HG03135 (cell line): Measurements from ENCODE around the gene ASTL.
"Not testable (repeated sequence)": the region's sequence is repeated elsewhere in the genome, so short reads cannot be mapped to it uniquely, and the experiment has no call there.

Source experiments
- ATAC-seq: cut with Tn5 transposase; IDR thresholded peaks from one replicate; pipeline ENCODE4 v1.9.1; 2021; ENCODE audit warnings: mild to moderate bottlenecking, moderate library complexity; ENCODE audit not compliant: unreplicated experiment

The ASTL gene

DNA sequence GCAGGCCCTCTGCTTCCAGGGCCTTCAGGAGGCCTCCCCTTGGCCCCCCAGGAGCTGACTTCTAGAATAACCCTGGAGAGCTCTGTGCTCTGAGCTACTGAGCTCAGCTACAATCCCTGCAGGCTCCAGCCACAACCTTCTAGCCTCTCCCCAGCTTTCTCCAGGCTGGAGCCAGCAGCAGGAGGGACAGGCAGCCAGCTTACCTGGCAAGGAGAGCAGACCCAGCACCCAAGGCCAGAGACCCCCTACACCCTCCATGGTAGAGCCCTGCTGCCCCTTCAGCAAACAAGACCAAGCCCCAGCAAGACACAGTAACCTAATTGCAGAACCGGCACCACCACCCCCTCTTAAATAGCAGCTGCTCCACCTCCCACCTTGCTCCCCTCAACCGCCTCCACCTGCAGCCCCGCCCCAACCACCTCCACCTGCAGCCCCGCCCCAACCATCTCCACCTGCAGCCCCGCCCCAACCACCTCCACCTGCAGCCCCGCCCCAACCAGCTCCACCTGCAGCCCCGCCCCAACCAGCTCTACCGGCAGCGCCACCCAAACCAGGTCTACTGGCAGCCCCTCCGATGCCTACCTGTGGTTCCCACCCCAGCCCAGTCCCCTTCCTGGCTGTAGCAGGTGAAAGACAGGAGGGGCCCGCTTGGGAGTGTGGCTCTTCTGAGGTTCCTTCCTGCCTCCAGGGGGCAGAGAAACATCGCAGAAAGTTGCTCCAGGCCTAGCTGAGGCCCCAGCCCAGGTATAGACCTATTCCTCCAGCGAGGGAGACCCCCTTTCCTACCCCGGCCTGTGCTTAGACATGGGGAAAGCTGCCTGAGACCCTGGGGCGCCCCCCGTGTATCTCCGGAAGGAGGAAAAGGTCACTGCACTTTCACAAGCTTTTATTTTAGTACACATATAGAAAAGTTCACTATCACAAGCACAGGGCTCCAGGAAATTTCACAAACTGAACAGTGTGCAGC, at the start of gene ASTL:
Gene ASTL (minus strand): TSS at position 324 of the 967 bp plus-strand sequence. CDS start 66 bp downstream, at position 258.
- no peak for ATAC-seq

- ATAC-seq = no peak
These were observed 48.3 kb upstream of the ASTL start for GRCh38 chr2:96186562-96186961.

DNA sequence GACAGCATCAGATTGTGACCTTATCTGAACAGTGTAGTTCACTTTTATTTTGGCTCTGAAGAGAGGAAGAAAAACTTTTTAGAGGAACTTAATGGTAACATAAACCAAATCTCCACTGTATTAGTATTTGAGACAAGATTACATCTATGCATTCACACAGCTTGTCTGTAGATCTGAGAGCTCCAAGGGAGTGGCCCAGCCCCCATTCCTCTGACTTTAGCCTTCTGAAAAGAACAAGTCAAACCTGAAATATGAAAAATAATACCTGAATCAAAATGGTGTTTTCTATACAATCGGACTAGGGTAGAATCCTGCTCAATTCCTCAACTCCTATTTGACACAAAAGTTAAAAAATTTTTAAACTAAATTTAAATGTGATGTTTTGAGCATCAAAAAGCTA, 47.2 kb upstream of the ASTL start:
- no peak for ATAC-seq

- no peak for ATAC-seq
These were observed 46.7 kb upstream of the ASTL start for GRCh38 chr2:96184989-96185388.

DNA sequence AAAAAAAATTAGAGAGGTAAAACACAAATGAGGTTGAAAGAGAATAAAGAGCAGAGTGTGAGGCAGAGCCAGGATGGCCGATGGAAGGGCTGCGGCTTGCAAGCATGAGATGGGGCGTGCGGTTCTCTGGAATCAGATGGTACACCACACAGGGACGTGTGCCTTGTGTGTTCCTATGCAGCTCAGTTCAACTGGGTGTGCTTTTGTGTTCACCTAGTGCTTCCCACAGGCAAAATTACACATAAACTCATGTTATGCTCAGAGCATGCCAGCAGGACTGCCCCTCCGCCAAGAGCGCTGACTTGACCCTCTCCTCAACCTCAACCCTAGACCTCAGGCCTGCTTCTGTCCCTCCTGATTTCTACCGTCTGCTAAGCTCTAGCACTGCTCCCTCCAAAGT, 45.9 kb upstream of the ASTL start:
- ATAC-seq = no peak

DNA sequence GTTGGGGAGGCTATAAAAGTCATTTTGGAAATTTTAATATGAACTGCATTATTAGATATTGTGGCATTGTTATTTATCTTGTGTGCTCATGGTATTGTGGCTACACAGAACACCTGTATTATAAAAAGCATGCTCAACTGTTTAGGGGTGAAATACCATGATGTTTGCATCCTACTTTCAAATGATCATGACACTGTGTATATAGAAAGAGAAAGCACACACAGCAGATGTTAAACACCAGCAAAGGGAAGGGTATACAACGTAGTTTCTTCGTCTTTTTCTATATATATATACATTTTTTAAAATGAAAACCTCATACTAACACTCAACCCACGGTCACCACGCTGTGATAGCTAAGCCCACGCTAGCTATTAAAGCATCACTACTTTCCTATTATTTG, 43.2 kb upstream of the ASTL start:
- no peak for ATAC-seq

GRCh38 chr2:96180521-96180920, 42.2 kb upstream of the ASTL start:
- ATAC-seq = no peak

DNA sequence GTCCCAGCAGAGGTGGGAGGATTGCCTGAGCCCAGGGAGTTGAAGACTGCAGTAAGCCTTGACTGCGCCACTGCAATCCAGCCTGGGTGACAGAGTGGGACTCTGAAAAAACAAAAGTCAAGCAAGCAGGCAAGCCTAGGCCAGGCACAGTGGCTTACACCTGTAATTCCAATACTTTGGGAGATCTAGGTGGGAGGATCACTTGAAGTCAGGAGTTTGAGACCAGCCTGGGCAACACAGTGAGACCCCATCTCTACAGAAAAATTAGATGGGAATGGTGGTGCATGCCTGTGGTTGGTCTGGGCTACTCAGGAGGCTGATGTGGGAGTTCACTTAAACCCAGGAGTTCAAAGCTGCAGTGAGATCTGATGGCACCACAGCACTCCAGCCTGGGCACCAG, 41.7 kb upstream of the ASTL start:
- no peak for ATAC-seq

GRCh38 chr2:96176661-96177060, 38.4 kb upstream of the ASTL start:
- no peak for ATAC-seq

- no peak for ATAC-seq
These were observed 37.6 kb upstream of the ASTL start for GRCh38 chr2:96175951-96176350.

DNA sequence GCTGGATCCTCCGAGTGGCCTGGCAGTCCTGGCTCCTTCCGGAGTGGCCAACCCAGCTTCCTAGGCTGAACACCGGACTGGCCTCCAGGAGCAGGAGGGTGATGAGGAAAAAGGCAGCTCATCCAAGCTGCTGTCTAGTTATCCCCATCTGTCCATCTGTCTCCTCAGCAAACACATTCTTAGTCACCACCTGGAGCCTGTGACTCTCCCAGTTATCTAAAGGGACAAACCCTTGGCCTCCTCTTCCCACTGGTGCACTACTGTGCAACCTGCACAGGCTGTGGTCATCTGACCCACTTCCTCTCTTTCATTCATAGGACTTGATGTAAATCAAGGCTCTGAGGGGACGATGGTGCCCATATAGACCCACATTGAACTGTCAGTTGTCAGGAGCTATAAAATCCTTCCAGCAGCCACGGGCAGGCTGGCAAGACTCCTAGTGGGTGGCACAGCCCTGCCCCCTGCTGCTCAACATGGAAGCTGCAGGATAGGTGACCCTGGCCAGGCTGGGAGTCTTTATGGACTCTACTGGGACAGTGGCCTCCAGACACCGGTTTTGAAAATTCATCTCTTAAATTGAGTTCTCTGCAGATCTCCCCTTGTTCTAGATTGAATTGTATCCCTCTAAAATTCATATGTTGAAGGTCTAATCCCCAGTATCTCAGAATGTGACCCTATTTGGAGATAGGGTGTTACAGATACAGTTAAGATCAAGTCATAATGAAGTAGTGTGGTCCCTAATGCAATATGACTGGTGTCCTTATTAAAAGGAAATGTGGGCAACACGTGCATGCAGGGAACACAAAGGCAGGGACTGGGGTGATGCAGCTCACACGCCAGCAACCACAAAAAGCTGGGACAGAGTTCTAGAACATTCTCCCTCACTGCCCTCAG, 36.2 kb upstream of the ASTL start:
- no peak for ATAC-seq

DNA sequence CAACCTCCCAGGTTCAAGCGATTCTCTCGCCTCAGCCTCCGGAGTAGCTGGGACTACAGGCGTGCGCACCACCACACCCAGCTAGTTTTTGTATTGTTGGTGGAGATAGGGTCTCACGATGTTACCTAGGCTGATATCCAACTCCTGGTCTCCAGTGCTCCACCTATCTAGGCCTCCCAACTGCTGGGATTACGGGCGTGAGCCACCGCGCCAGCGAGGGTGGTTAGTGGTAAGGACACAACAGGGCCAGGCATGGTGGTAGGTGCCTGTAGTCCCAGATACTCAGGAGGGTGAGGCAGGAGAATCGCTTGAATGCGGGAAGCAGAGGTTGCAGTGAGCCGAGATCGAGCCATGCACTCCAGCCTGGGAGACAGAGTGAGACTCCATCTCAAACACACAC, 33.5 kb upstream of the ASTL start:
- no peak for ATAC-seq

GRCh38 chr2:96170626-96171025, 32.3 kb upstream of the ASTL start:
- no peak for ATAC-seq

DNA sequence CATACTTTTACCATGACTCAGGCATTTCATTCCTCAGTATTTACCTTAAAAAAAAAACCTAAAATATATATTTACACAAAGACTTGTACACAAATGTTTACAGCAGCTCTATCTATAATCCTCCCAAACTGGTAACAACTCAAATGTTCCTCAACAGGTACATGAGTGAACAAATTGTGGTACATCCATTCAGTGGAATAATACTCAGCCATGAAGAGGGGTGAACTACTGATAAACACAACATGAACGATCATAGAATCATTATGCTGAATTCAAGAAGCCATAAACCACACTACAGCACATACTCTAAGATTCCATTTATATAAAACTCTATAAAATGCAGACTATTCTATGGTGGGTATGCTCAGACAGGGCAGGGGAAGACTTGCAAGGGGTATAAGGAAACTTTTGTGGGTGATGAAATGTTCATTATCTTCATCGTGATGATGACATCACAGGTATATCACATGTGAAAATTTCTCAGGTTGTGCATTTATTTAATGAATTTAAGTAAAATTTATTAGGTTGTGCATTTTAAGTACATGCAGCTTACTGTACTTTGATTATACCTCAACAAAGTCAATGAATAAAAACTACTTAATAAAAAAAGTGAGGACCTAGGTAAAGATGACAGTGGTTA, 31.7 kb upstream of the ASTL start:
- no peak for ATAC-seq

DNA sequence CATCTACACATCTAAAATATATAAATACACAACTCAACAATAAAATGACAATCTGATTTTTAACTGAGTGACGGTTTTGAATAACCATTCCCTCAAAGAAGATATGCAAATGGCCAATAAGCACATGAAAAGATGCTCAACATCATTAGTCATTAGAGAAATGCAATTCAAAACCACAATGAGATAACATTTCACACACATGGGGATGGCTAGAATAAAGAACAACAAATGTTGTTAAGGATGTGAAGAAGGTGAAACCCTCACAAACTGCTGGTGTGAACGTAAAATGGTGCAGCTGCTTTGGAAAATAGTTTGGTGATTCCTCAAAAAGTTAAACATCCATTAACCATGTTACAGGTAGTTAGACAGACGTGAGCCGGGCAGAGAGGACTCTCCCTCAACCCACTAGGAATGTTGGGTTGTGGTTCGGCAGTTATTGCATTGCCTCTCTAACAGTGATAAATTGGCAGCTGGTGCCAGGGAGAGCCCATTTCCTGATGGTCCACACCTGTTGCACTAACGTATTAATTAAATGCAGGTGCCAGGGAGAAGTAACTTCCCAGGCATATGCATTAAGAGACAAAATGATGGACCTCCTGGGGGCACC, 29.2 kb upstream of the ASTL start:
- no peak for ATAC-seq

- ATAC-seq = peak; percentile 50
These were observed 26.3 kb upstream of the ASTL start for GRCh38 chr2:96164459-96165184.

DNA sequence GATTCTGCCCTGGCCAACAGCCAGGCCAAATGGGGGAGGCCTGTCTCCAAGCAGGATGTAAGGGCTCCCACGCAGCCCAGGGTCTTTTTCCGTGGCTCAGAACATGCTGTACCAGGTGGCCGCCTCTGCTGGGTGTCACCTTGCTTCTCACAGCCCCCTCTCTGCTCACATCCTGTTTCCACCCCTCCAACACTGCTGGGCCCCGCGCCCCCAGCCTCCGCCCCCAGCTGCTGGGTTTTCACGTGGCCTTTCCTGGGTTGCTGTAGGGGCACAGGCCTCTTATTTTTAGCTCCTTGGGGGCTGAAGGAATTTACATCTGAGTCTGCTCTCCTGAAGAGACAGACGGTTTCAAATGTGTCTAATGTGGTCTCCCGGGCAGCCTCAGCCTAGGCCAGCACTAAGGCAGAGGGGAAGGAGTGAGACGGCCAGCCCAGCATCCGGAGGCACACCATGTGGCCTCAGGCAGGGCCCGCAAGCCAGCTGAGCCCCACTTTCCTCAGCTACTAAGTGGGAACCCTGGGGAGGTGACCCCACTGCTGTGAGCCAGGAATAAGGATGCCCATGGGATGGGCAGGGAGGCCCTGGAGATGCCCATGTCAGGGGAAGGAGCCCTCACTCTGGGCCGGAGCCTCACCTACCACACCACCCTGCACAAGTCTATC, 25.6 kb upstream of the ASTL start:
- ATAC-seq = peak; percentile 72

- ATAC-seq = no peak
These were observed 25.1 kb upstream of the ASTL start for GRCh38 chr2:96163415-96163767.

DNA sequence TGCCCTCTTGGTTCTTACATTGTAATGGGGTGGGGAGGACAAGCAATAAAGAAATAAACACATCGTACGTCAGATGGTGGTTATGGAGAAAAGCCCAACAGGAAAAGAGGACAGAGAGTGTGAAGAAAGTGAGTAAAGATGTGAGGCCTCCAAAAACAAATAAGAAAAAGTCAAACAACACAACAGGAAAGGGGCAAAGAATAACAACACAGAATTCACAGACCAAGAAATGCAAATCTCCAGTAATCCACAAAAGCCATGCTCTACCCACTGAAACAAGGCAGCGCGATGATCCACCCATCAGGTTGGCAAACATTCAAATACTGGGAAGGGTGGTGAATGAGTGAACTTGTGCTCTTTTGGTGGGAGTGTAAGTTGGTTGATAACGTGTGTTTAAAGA, 23.6 kb upstream of the ASTL start:
- ATAC-seq = no peak

DNA sequence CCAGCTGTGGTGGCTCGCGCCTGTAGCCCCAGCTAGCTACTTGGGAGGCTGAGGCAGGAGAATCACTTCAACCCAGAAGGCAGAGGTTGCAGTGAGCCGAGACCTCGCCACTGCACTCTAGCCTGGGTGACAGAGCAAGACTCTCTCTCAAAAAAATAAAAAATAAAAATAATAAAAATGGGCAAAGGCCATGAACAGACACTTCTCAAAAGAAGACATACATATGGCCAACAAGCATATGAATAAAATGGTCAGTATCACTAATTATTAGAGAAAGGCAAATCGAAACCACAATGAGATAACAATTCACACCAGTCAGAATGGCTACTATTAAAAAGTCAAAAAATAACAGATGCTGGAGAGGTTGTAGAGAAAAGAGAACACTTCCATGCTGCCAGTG, 22.1 kb upstream of the ASTL start:
- ATAC-seq = not testable (repeated sequence)
